Peyer's patch (tissue), 4 donors: ENCODE results near the gene SCAI.

Source experiments
- POLR2A ChIP-seq, 2 donors: fragments of 450-650 bp; IDR thresholded peaks; one replicate each; pipeline ENCODE4 v1.5.1; 2017; ENCODE audit warnings: antibody characterized with exemption in 2 of 2, mild to moderate bottlenecking in 2 of 2, moderate library complexity in 2 of 2
- TF ChIP-seq, protein P1 (sequence below), 6 experiments: fragments of 450-650 bp in 4 of 6; fragments of 200-600 bp in 2 of 6; sonication (generic) in 1 of 6; IDR thresholded peaks; one replicate each; pipeline ENCODE4 v1.5.1; 2017 to 2019; ENCODE audit warnings: antibody characterized with exemption in 6 of 6, mild to moderate bottlenecking in 3 of 6, moderate library complexity in 1 of 6

DNA sequence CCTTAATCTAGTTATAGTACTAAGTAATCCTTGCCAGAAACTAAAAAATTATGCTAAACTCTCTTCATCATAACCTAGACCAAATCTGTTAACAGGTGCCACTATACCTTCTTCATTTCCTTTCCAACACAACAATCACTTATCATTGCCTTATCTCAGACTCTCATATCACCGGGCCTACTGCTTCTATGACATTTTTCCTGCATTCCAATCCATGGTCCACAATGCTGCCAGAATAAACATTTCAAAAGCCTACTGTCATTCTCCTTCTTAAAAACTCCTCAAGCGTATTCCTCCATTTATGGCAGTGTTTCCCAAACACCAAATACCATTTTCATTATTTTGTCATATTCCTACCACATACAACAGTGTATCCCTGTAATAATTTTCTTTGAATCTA is 39.7 kb upstream of the SCAI start:
- TF ChIP-seq, protein P1, sequence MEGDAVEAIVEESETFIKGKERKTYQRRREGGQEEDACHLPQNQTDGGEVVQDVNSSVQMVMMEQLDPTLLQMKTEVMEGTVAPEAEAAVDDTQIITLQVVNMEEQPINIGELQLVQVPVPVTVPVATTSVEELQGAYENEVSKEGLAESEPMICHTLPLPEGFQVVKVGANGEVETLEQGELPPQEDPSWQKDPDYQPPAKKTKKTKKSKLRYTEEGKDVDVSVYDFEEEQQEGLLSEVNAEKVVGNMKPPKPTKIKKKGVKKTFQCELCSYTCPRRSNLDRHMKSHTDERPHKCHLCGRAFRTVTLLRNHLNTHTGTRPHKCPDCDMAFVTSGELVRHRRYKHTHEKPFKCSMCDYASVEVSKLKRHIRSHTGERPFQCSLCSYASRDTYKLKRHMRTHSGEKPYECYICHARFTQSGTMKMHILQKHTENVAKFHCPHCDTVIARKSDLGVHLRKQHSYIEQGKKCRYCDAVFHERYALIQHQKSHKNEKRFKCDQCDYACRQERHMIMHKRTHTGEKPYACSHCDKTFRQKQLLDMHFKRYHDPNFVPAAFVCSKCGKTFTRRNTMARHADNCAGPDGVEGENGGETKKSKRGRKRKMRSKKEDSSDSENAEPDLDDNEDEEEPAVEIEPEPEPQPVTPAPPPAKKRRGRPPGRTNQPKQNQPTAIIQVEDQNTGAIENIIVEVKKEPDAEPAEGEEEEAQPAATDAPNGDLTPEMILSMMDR (IDR thresholded peaks at IDR 0.05) = no peak
- TF ChIP-seq POLR2A (IDR thresholded peaks at IDR 0.05) = no peak
